IMR-90 (cell line): Measurements from ENCODE around the gene CST9L. TPM values are rescaled to one million over a fixed set of nuclear protein-coding genes. Genes with fewer than 3 reads are reported as not detected.

Experiments
- ATAC-seq: fragments of 200-7000 bp; cut with Tn5 transposase; 2 replicates; pipeline ENCODE4 v1.9.1; 2020; ENCODE audit warnings: low read depth, mild to moderate bottlenecking, moderate library complexity
- BruUV-seq: library from RNA; stranded (reverse); fragments of 400-500 nt; replicated peaks from 2 replicates; lab custom pipeline; 2021; lab: Mats Ljungman, UMichigan
- CTCF ChIA-PET: fragments of 300-600 bp; formaldehyde crosslinking; extraction: SDS; loops from one replicate; lab custom pipeline; 2021; ENCODE audit warnings: antibody characterized with exemption; lab: Yijun Ruan, JAX
- POLR2A ChIA-PET: fragments of 300-600 bp; sonication (Branson Sonifier 250); formaldehyde crosslinking; loops from one replicate; lab custom pipeline; 2022; ENCODE audit warnings: antibody characterized with exemption; ENCODE audit not compliant: unreplicated experiment; lab: Charles Lee
- DNase-seq: peaks from one replicate; pipeline ENCODE4 v3.0.0; 2013
- H2AFZ ChIP-seq: replicated peaks from 2 replicates; pipeline ENCODE3; 2013; ENCODE audit warnings: low read length, mild to moderate bottlenecking; ENCODE audit not compliant: poor library complexity
- H2AK5ac ChIP-seq: 2 replicates; pipeline ENCODE4 v1.6.1; 2013; ENCODE audit warnings: low read depth, low read length, inconsistent platforms
- H2AK9ac ChIP-seq: replicated peaks from 2 replicates; pipeline ENCODE3; 2013; ENCODE audit warnings: mild to moderate bottlenecking, low read depth, low read length, moderate library complexity; ENCODE audit not compliant: poor library complexity
- H2BK120ac ChIP-seq: 2 replicates; pipeline ENCODE4 v1.6.1; 2013; ENCODE audit warnings: low read depth, low read length, inconsistent platforms
- H2BK15ac ChIP-seq: 3 replicates; pipeline ENCODE4 v1.6.1; 2013; ENCODE audit warnings: low read depth, low read length, inconsistent platforms
- H2BK20ac ChIP-seq: 2 replicates; pipeline ENCODE4 v1.6.1; 2013; ENCODE audit warnings: low read depth, mild to moderate bottlenecking, inconsistent platforms, low read length, moderate library complexity
- H2BK5ac ChIP-seq: 2 replicates; pipeline ENCODE4 v1.6.1; 2013; ENCODE audit warnings: mild to moderate bottlenecking, low read depth, low read length, inconsistent platforms; ENCODE audit not compliant: poor library complexity, severe bottlenecking
- H3K14ac ChIP-seq: replicated peaks from 2 replicates; pipeline ENCODE4 v1.6.1; 2013; ENCODE audit warnings: low read depth, low read length, inconsistent platforms
- H3K18ac ChIP-seq: 2 replicates; pipeline ENCODE4 v1.6.1; 2013; ENCODE audit warnings: low read depth, low read length, control low read depth
- H3K23ac ChIP-seq: 2 replicates; pipeline ENCODE4 v1.6.1; 2013; ENCODE audit warnings: low read depth, low read length, inconsistent platforms
- H3K27ac ChIP-seq: 2 replicates; pipeline ENCODE4 v1.5.1; 2013; ENCODE audit warnings: mild to moderate bottlenecking, control low read depth, low read length; ENCODE audit not compliant: insufficient read depth
- H3K27me3 ChIP-seq: 2 replicates; pipeline ENCODE4 v1.6.1; 2013; ENCODE audit warnings: low read length; ENCODE audit not compliant: control insufficient read depth, insufficient read depth
- H3K36me3 ChIP-seq: 2 replicates; pipeline ENCODE4 v1.6.1; 2013; ENCODE audit warnings: low read length, mixed read lengths; ENCODE audit not compliant: control insufficient read depth, insufficient read depth
- H3K4ac ChIP-seq: 2 replicates; pipeline ENCODE4 v1.6.1; 2013; ENCODE audit warnings: low read depth, low read length, inconsistent platforms
- H3K4me1 ChIP-seq: 2 replicates; pipeline ENCODE4 v1.6.1; 2013; ENCODE audit warnings: low read length, mixed read lengths; ENCODE audit not compliant: control insufficient read depth, insufficient read depth
- H3K4me2 ChIP-seq: 2 replicates; pipeline ENCODE4 v1.6.1; 2013; ENCODE audit warnings: low read depth, mild to moderate bottlenecking, control low read depth, low read length, moderate library complexity
- H3K4me3 ChIP-seq: 2 replicates; pipeline ENCODE4 v1.5.1; 2013; ENCODE audit warnings: low read depth, mild to moderate bottlenecking, control low read depth, low read length, moderate library complexity; ENCODE audit not compliant: insufficient read depth
- H3K56ac ChIP-seq: 2 replicates; pipeline ENCODE4 v1.6.1; 2013; ENCODE audit warnings: low read length, inconsistent platforms; ENCODE audit not compliant: insufficient read depth; ENCODE audit errors: extremely low read depth
- H3K79me1 ChIP-seq, 2 experiments: 2 replicates each; pipeline ENCODE4 v1.6.1; 2013; ENCODE audit warnings: low read length in 2 of 2, inconsistent platforms in 1 of 2, low read depth in 1 of 2
- H3K9ac ChIP-seq: 2 replicates; pipeline ENCODE4 v1.6.1; 2013; ENCODE audit warnings: low read depth, low read length, control low read depth
- H3K9me1 ChIP-seq: 2 replicates; pipeline ENCODE4 v1.6.1; 2013; ENCODE audit warnings: low read length, inconsistent platforms; ENCODE audit not compliant: insufficient read depth
- H3K9me3 ChIP-seq: 2 replicates; pipeline ENCODE4 v1.6.1; 2013; ENCODE audit warnings: low read length; ENCODE audit not compliant: control insufficient read depth, insufficient read depth
- H4K20me1 ChIP-seq: 2 replicates; pipeline ENCODE4 v1.6.1; 2013; ENCODE audit warnings: low read length, inconsistent platforms; ENCODE audit not compliant: insufficient read depth
- H4K5ac ChIP-seq: 2 replicates; pipeline ENCODE4 v1.6.1; 2013; ENCODE audit warnings: mild to moderate bottlenecking, low read depth, low read length, control low read depth
- H4K8ac ChIP-seq, 2 experiments: 2 replicates each; pipeline ENCODE4 v1.6.1; 2013; ENCODE audit warnings: low read depth in 2 of 2, low read length in 2 of 2, control low read depth in 1 of 2, inconsistent platforms in 1 of 2
- H4K91ac ChIP-seq: 2 replicates; pipeline ENCODE4 v1.6.1; 2013; ENCODE audit warnings: low read depth, low read length, inconsistent platforms; ENCODE audit not compliant: insufficient read depth
- CEBPB ChIP-seq: IDR thresholded peaks from 2 replicates; pipeline ENCODE4 v1.6.1; 2012; ENCODE audit warnings: low read depth, low read length, improper control_type of control experiment
- ELK1 ChIP-seq: fragments of 150-350 bp; IDR thresholded peaks from 2 replicates; pipeline ENCODE4 v1.6.1; 2016; ENCODE audit warnings: low read depth, mild to moderate bottlenecking, low read length, moderate library complexity, borderline replicate concordance
- FOS ChIP-seq: fragments of 150-350 bp; IDR thresholded peaks from 2 replicates; pipeline ENCODE4 v1.6.1; 2016; ENCODE audit warnings: low read depth, low read length
- NFE2L2 ChIP-seq: fragments of 150-350 bp; IDR thresholded peaks from 2 replicates; pipeline ENCODE4 v1.6.1; 2016; ENCODE audit warnings: low read depth, mild to moderate bottlenecking, low read length
- POLR2A ChIP-seq: IDR thresholded peaks from 2 replicates; pipeline ENCODE4 v1.6.1; 2012; ENCODE audit warnings: mild to moderate bottlenecking, low read depth, low read length
- RAD21 ChIP-seq: IDR thresholded peaks from 2 replicates; pipeline ENCODE4 v1.6.1; 2012; ENCODE audit warnings: low read length, improper control_type of control experiment
- RFX5 ChIP-seq: IDR thresholded peaks from 2 replicates; pipeline ENCODE4 v1.8.0; 2012; ENCODE audit warnings: low read depth, mild to moderate bottlenecking, low read length, moderate library complexity
- dilution Hi-C: fragments of 300-500 bp; cut with HindIII; formaldehyde crosslinking; loops from one replicate; pipeline ENCODE4 v1.14.3; 2018; ENCODE audit warnings: low sequenced_read_pairs; ENCODE audit not compliant: unreplicated experiment
- in situ Hi-C: fragments of 300-500 bp; cut with MboI; formaldehyde crosslinking; loops from 3 replicates; pipeline ENCODE4 v1.14.3; 2019; ENCODE audit warnings: low sequenced_read_pairs, inconsistent platforms, mixed read lengths
- intact Hi-C: fragments of 100-400 bp; cut with micrococcal nuclease; formaldehyde crosslinking; loops from 2 replicates; pipeline ENCODE4 v1.10.0; 2022
- polyA plus RNA-seq, 3 experiments: library from polyadenylated mRNA; depleted of rRNA; stranded (reverse); fragments of >200 nt; gene quantifications; 2 replicates each; pipeline ENCODE4 v1.2.3, GENCODE V29; 2012; ENCODE audit warnings: low replicate concordance in 1 of 3
- total RNA-seq: library from RNA; depleted of rRNA; stranded (reverse); fragments of >200 nt; gene quantifications from 2 replicates; pipeline ENCODE4 v1.2.3, GENCODE V29; 2012

The CST9L gene
- total and polyA plus RNA-seq, 2 of the 4 experiments (the other 2 are of a cell fraction) = not detected

DNA sequence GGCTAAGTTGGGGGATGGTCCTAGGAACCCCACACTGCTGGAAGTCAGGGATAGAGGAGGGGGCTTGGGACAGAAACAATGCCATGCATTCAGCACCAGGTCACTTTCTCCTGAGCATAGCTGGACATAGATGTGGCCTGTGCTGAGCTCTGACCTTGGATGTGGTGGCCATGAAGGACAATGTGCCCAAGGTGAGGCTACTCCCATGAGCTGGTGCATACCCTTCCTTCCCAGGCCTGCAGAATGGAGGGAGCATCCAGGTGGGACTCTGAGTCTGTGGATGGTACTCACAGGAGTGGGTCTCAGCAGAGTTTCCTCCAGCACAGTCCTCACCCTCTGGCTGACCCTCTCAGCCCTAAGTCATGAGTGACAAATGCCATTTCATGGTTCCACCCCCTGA lies 16.9 kb downstream of the CST9L start:
- no peak overlapping the region for H4K5ac ChIP-seq
- no peak overlapping the region for H2BK15ac ChIP-seq
- no TSS peak for BruUV-seq
- intact Hi-C loops = no loop called here
- DNase-seq (no peak), ATAC-seq (no peak)
- no peak overlapping the region for H2AFZ ChIP-seq
- no peak overlapping the region for H3K18ac ChIP-seq
- no peak overlapping the region for H4K91ac ChIP-seq
- no peak overlapping the region for H2BK120ac ChIP-seq
- no peak overlapping the region for H3K56ac ChIP-seq
- H3K4me1 ChIP-seq = no peaks in the 10 kb centered on the region
- H2BK20ac ChIP-seq = no peak overlapping the region
- dilution Hi-C loops = no loop called here
- H3K27ac ChIP-seq = no peak overlapping the region
- no peak overlapping the region for H3K9ac ChIP-seq
- no peaks in the 10 kb centered on the region for H3K27me3 ChIP-seq
- H3K23ac ChIP-seq = no peak overlapping the region
- no peaks in the 10 kb centered on the region for H4K20me1 ChIP-seq
- in situ Hi-C loops = no loop called here
- ChIA-PET CTCF (no interaction called here), POLR2A (no interaction called here)
- no peaks in the 10 kb centered on the region for H3K36me3 ChIP-seq
- H2AK5ac ChIP-seq = no peak overlapping the region
- no peak overlapping the region for H3K4ac ChIP-seq
- no peak overlapping the region for H2BK5ac ChIP-seq
- H4K8ac ChIP-seq = no peak overlapping the region
- H3K9me1 ChIP-seq = no peaks in the 10 kb centered on the region
- H3K9me3 ChIP-seq = no peaks in the 10 kb centered on the region
- TF ChIP-seq NFE2L2 (no peak), RAD21 (no peak), CEBPB (no peak), ELK1 (no peak), RFX5 (no peak), FOS (no peak), POLR2A (no peak)
- no peak overlapping the region for H3K4me2 ChIP-seq
- no peak overlapping the region for H3K14ac ChIP-seq
- H3K4me3 ChIP-seq = no peak overlapping the region
- no peak overlapping the region for H2AK9ac ChIP-seq
- no peaks in the 10 kb centered on the region for H3K79me1 ChIP-seq
